ENCODE data around the gene IDH1.

- TF ChIP-seq POLR2A (IDR thresholded peaks at IDR 0.05) (no peak), CTCF (IDR thresholded peaks at IDR 0.05) (no peak)
These were observed 68.4 kb downstream of the IDH1 start for GRCh38 chr2:208186465-208186864.
